GM18519 (cell line): ENCODE results near the gene LSM10.

ENCODE experiments used
- ATAC-seq: cut with Tn5 transposase; IDR thresholded peaks from one replicate; pipeline ENCODE4 v1.9.1; 2021; ENCODE audit warnings: mild to moderate bottlenecking, moderate library complexity; ENCODE audit not compliant: unreplicated experiment, low FRiP score

LSM10 gene

DNA sequence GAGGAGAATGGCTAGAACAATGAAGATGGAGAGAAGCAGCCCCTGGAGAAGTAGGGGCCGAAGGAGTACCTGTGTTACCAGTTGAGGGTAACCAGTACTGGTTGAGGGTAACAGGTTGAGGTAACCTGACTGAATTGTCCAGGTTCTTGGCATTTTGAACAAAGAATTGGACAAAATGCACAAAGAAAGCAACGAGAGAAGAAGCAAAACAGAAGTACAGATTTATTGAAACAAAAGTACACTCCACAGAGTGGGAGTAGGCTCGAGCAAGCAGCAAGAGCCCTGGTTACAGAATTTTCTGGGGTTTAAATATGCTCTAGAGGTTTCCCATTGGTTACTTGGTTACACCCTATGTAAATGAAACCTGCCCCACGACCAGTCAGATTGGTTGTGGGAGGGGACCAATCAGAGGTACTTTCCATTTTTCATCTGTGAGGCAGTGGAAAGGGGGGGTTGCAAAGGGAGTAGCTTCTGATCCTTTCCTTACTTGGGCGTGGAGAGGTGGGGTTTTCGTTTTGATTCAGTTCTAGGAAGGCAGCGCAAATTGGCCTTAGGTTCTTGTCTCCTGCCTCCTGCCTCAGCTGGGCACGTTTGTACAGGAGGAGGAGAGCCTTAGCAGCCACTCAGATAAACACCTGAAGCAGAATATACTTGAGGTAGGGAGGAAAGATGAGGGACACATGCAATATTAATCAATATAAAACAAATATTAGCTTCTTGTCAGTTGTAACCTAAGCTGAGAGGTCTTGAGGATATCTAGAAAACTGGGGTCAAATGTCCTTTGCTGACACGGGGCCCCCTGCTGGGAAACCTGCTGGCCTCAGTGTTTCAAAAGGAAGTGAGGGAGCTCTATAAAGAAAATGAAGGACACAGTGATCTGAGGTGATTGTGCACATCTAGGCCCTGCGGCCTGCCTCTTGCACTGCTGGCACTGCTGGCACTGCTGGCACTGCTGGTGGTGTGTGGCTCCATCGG is 14.3 kb upstream of the LSM10 start:
- ATAC-seq, result no peak

GRCh38 chr1:36408479-36408878 is 10.8 kb upstream of the LSM10 start:
- no peak for ATAC-seq

DNA sequence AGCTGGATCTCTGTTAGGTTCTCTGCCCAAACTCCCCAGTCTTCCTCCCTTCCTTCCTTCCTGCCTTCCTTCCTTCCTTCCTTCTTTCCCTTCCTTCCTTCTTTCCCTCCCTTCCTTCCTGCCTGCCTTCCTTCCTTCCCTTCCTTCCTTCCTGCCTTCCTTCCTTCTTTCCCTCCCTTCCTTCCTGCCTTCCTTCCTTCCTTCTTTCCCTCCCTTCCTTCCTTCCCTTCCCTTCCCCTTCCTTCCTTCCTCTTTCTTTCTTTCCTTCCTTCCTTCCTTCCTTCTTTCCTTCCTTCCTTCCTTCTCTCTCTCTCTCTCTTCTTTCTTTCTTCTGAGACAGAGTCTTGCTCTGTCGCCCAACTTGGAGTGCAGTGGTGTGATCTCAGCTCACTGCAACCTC is 8.7 kb upstream of the LSM10 start:
- ATAC-seq, result no peak

DNA sequence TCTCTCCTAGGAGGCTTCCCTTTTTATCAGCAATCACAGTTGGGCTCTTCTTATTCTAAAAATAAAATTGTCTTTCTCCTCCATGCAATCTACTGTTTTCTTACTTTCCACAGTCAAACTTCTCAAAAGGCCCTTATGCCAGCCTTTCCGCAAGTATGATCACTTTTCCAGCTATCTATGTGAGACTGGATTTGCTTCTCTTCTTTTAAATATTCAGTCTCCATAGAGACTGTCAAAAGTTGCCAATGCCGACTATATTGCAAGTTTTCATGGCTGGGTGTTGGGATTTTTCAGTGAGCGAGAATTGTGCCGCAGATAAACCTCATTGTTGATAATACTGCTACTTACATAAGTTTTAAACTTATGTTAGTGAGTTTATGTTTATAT is 4.8 kb upstream of the LSM10 start:
- ATAC-seq, result no peak

DNA sequence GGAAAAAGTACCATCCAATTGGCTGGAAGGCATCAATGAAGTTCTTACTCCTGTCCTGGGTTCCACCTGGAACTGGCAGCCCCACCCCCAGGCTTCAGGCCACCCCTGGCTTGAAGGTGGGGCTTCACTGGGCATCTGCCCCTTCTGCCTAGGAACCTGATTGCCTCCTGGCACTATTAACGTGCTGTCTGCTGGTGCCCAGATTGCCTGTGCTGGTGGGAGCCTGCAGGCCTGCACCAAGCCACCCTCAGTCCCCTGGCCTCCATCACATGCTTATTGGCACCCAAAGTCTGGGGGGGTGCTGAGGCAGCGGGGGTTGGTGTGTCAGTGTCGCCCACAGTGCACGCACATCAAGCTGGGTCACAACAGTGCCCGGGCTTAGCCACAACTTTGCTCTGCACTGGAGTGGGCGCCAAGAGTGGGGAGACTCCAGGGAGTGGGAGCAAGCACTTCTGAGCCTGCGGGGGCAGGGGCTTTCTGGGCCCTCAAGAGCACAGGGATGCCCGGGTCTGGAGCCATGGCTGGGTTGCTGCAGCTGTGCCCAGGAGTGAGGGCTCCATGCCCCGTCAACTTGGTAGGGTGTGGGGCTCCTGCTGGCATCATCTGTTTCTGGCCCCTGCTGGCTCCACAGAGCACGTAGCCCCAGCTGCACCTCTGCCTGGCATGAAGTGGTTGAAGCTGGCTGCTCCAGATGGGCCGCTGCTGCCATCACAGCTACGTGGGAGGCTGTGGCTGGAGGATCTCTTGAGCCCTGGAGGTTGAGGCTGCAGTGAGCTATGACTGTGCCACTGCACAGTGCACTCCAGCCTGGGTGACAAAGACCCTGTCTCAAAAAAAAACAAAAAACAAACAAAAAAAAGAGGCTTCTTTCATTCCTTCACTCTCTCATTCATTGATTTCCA is 4.1 kb upstream of the LSM10 start:
- ATAC-seq, result no peak

DNA sequence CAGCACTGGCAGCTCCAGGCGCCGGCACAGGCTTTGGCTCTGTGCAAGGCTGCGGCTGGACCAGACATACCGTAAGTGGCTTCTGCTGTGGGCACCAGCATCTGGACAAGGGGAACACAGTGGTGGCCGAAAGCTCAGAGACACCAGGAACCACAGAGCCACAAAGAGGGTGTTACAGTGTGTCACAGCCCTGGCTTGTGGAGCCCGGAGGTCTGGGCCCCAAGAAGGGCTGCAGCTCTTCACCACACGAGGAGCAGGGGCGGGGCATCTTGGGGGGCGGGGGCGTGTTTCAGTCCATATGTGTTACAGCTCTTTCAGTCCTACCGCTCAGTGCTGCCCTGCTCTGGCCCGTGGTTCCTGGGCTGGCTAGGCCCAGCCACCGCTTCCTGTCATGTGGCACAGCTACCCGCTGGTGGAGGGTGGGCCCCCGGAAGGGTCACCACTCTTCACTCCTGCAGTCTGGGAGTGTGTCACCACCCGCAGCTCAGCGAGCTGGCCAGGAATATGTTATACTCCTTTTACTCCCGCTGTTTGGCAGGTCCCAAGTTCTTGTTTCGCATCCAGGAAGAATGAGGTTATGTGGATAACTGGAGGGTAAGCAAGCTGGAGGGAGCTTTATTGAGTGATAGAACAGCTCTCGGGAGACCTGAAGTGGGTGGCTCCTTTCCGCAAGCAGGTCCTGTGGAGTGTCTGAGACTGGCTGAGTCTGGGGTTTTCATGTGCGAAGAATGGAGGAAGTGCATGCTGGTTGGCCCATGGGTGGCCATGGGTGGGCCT is 3.3 kb upstream of the LSM10 start:
- ATAC-seq, result no peak

GRCh38 chr1:36400514-36400824 is 2.8 kb upstream of the LSM10 start:
- no peak for ATAC-seq

DNA sequence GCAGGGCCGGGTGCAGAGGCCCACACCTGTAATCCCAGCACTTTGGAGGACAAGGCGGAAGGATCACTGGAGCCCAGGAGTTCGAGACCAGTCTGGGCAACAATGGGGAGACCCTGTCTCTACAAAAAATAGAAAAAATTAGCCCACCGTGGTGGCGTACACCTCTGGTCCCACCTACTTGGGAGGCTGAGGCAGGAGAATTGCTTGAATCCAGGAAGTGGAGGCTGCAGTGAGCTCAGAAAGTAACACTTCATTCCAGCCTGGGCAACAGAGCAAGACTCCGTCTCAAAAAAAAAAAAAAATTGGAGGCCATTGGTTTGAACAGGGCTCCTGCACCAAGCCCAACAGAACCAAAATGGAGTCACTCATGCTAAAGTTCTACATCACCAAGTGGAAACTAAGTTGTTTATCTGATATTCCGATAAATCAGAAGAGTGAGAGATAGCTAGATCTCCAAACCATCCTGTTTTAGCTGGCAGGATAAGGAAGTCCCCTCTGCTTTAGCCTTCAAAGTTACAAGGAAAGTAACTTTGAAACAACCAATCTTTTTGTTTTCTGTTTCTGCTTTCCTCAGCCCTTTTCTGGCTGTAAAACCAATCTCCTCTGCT is 766 bp upstream of the LSM10 start:
- ATAC-seq, result no peak

DNA sequence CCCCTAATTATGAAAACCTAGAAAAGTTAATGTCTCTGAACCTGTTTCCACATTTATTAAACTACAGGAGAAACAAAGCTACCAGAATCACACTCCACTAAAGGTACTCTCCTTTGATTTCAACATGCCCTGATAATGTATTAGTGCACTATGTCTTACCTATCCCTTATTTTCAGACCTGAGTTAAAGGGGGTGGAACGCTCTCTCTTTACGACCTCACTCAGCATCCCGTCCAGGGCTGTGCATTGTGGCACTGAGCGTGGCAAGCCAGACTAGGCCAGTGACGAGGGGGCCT is 678 bp downstream of the LSM10 start:
- ATAC-seq, result peak; percentile 11

DNA sequence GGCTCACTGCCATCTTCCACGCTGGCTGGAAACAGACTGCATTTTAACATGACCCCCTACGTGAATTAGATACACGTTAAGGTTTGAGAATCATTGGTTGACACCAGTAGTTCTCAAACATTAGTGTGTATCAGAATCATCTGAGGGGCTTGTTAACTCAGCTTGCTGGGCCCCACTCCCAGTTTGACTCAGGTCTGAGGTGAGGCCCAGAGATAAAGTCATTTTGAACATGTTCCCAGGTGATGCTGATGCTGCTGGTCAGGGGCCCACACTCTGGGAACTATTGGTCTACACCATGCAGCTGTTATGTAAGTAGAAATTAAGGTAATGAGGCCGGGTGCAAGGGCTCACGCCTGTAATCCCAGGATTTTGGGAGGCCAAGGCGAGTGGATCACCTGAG is 1.3 kb downstream of the LSM10 start:
- no peak for ATAC-seq

DNA sequence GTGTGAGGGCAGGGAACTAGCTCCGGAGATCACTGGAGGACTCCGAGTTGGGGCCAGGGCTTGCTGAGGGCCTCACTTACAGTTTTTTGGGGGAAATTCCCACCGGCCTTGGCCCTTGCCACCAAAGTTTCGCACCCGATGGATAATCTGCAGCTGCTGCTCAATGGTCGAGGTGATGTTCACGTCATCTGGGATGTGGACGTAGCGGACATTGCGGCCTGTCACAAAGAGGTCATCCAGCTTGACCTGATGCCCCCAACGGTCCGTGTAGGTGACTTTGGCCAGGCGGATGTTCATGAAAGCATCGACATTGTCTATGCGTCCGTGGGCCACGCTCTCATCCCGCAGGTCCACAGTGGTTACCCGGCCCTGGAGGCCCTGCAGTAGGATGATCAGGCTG is 4.0 kb downstream of the LSM10 start:
- ATAC-seq, result no peak

DNA sequence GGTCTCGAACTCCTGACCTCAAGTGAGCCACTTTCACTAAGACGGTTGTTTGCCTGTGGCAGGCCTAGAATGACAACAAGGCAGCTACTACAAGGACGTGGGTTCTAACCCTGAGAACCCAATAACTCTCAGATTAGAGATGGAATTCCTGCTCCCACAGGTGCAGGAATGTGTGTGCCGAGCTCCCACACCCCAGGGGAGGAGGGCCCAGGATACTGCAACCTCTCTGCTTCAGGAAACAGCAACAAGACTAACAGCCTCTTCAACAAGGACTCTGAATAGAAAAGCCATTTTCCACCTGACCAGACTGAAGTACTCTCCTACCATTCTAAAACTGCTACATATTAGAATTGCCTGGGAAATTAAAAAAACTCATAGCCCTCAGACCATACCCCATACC is 4.9 kb downstream of the LSM10 start:
- ATAC-seq, result no peak

DNA sequence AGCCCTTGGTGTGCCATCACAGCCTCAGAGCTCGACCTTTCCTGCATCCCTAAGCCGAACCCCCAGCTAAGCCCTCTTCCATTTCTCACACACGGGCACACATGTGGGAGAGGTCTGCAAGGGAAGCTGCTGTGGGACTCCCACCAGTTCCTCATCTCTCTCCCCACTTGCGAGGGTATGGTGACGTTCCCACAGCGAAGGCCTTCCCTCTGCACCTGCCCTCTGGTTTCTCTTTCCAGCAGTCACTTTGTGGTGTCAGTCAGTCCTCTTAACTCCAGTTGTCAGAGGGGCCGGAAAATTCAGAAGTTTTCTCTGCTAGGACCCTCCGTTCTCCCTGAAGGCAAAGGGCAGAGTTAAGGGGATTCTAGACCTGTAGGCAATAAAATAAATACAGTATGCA is 6.4 kb downstream of the LSM10 start:
- no peak for ATAC-seq

DNA sequence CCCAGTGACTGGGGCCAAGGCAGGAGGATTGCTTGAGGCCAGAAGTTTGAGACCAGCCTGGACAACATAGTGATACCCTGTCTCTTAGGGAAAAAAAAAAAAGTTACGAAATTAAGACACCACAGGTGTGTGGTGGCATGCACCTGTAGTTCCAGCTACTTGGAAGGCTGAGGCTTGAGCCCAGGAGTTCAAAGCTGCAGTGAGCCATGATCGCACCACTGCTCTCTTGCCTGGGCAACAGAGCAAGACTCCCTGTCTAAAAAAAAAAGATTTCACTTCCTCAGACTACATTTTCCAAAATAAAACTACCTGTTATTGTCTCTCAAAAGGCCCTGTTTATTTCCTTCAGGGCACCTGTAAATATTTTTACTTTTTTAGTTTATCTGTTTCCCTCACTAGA is 7.3 kb downstream of the LSM10 start:
- ATAC-seq, result no peak

DNA sequence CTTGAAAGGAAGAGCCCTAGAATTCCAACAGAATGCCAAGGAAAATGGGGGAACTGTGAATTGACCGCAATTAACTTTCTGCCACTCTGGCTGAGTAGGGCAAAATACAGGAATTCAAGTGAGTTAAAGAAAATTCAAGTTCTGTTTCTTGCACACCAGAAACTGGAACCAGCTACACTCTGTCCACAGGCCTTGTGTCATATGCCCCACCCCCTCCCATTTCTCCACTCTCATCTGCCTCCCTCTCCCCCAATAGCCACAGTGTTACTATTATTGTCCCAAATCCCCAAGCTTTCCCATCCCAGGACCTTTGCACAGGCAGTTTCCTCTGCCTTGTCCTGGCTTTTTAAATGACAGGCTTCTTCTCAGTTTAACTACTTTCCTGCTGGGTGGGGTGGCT is 7.7 kb downstream of the LSM10 start:
- ATAC-seq, result no peak

GRCh38 chr1:36389261-36389660 is 8.4 kb downstream of the LSM10 start:
- ATAC-seq, result no peak

DNA sequence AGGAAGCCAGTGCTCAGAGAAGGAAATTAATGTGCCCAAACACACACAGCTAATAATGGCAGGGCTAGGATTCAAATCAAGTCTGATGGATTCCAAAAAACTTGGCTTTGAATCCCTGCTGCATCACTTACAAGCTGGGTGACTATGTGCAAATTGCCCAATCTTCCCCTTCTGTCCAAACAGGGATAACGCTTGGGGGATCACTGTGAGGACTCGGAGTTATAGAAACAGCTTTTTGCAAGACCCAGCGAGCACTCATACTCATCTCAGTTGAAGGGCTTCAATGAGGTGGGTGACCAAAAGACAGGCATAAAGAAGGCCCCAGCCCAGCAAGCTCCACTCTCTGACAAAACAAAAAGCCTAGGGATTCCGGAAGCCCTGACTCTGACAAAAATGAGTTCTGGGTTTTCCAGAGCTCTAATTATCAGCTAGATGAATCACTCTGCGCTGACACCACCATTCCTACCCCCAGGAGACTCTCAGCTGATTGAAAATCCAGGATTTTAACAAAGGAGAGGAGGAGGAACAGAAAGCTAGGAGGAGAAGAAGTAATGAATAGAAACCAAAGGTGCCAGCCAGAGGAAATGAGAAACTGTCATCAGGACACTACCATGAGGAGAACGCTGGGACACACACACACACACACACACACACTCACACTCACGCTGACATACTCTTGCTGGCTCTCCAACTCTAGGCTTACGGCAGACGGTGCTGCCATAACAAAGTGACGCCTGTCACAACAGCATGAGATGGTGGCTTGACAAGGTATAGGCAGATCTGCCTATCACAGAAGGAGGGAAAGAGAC is 10.4 kb downstream of the LSM10 start:
- no peak for ATAC-seq

DNA sequence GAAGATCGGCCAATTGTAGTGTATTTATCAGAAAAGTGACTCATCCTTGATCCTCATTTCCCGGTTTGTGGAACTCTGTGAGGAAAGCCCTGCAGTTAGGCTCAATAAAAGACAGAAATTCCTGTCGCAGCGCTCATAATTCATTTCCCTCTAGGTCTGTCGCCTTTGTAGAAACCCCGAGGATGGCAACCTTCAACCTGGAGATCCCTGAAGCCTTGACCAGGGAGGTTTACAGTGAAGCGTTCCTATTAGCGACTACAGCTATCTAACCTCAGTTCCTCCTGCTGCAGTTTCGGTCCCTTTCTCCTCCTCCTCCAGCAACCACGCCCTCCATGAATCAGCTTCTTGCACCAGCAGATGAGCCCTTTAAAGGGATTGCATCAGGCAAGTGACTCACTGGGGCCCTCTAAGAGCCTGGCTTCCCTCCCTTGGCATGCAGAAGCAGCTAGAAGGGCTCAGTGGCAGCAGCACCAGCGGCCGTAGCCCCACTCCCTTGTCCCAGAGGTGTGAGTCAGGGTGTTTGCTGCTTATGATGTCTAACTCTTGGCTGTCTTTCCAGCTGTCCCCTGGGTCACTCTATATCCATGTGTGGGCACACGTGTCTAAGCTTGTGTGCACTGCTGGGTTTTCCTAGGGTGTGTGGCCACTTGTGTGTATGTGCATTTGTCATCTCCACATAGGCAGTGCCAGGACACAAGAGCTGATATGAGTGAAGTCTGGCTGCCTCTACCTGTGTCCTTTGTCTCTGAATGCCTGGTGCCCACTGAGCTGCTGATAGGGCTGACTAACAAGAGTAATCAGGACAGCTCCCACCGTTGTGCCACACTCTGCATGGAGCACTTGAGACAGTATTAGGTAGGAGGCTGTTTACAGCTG is 11.2 kb downstream of the LSM10 start:
- ATAC-seq, result no peak
